Choroid plexus epithelial cell (primary cell): Measurements from ENCODE around the gene HOXD13.

ENCODE experiments used
- DNase-seq: peaks from one replicate; pipeline ENCODE4 v3.0.0-alpha.2; 2010; ENCODE audit warnings: low read depth
- H3K4me3 ChIP-seq: 2 replicates; pipeline ENCODE4 v1.5.1; 2011; ENCODE audit warnings: low read depth, mild to moderate bottlenecking, control low read depth, low read length, moderate library complexity
- CTCF ChIP-seq: conservative IDR thresholded peaks from 2 replicates; pipeline ENCODE4 v1.5.1; 2011; ENCODE audit warnings: low read depth, mild to moderate bottlenecking, control low read depth, inconsistent platforms, low read length, moderate library complexity

Gene HOXD13

GRCh38 chr2:176139661-176140512, 47.4 kb downstream of the HOXD13 start:
- H3K4me3 ChIP-seq: no peak overlapping the region
- TF ChIP-seq CTCF: no peak
- no peak for DNase-seq

DNA sequence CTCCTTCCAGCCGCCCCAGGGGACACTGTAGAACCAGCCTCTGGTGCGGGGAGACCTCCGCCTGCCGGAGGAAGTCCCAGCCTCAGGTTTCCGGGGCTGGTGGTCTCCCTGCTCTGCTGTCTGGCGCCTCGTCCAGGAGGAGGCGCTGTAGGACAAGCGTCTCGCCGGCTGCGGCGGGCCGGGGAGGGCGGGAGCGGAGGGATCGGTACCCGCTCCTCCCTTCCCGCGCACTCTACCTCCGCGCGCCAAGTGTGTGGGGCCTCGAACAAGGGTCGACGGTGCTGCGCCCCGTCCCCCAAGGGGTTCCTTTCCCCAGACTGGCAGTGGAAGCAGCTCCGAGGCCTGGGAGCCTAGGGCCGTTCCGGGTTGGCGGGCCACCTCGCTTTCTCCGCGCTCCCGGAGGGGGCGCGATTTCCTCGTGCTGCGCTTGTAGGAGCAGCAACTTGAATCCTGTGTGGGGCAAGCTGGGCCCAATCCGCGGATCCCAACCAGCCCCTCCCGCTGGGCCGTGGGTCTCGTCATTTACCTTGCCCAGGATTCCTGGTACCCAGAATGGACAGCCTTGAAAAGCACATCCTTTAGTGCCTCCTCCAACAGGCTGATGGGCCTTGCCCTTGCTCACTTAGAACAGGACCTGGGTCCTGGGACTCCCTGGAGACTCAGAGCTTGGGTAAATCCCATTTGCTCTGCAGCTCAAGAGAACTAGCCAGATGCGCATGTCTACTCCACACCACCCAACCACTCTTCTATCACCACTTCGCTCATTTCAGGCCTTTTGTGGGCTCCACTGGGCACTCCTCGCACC, 48.2 kb downstream of the HOXD13 start:
- peak; percentile 51 for DNase-seq
- H3K4me3 ChIP-seq: peak overlapping the region; percentile 46
- peak; percentile 76 for TF ChIP-seq CTCF

GRCh38 chr2:176142281-176142680, 49.8 kb downstream of the HOXD13 start:
- no peak for DNase-seq
- no peak overlapping the region for H3K4me3 ChIP-seq
- TF ChIP-seq CTCF: no peak
